ENCODE results near the gene CBX4.
"Not testable (repeated sequence)": the region's sequence is repeated elsewhere in the genome, so short reads cannot be mapped to it uniquely, and the experiment has no call there.

The CBX4 gene

GRCh38 chr17:79859676-79860615 lies 20.7 kb upstream of the CBX4 start:
- DNase-seq = no peak

- DNase-seq = no peak
Observed at GRCh38 chr17:79857095-79857494, 17.9 kb upstream of the CBX4 start.

- DNase-seq = no peak
Observed at GRCh38 chr17:79855331-79856124, 16.3 kb upstream of the CBX4 start.

GRCh38 chr17:79854080-79855060 lies 15.1 kb upstream of the CBX4 start:
- DNase-seq = no peak

GRCh38 chr17:79853168-79853567 lies 13.9 kb upstream of the CBX4 start:
- DNase-seq = not testable (repeated sequence)

- no peak for DNase-seq
Observed at GRCh38 chr17:79852748-79853147, 13.5 kb upstream of the CBX4 start.

- no peak for DNase-seq
Observed at GRCh38 chr17:79851461-79851817, 12.2 kb upstream of the CBX4 start.

- DNase-seq = no peak
Observed at GRCh38 chr17:79850571-79851460, 11.6 kb upstream of the CBX4 start.

GRCh38 chr17:79849953-79850352 lies 10.7 kb upstream of the CBX4 start:
- no peak for DNase-seq

GRCh38 chr17:79848370-79848766 lies 9.1 kb upstream of the CBX4 start:
- DNase-seq = no peak

GRCh38 chr17:79847698-79848369 lies 8.6 kb upstream of the CBX4 start:
- DNase-seq = no peak

GRCh38 chr17:79845601-79845949 lies 6.3 kb upstream of the CBX4 start:
- no peak for DNase-seq

GRCh38 chr17:79844869-79845600 lies 5.8 kb upstream of the CBX4 start:
- DNase-seq = peak; percentile 82

- DNase-seq = no peak
Observed at GRCh38 chr17:79843816-79844800, 4.9 kb upstream of the CBX4 start.

- no peak for DNase-seq
Observed at GRCh38 chr17:79843474-79843815, 4.2 kb upstream of the CBX4 start.

- DNase-seq = no peak
Observed at GRCh38 chr17:79842656-79843473, 3.6 kb upstream of the CBX4 start.

GRCh38 chr17:79842136-79842655 lies 3.0 kb upstream of the CBX4 start:
- DNase-seq = no peak

Measured in activated effector memory CD4-positive, alpha-beta T cell treated with anti-CD3 and anti-CD28 coated beads, Interleukin-2, amount 50 U/mL, for 16 hours (primary cell).